Measurements from ENCODE around the gene THAP12. TPM values are rescaled to one million over a fixed set of nuclear protein-coding genes. Genes with fewer than 3 reads are reported as not detected.

The THAP12 gene
- total and polyA plus RNA-seq, 2 of the 13 experiments (the other 11 are each of a cell fraction or from before 2014, with no cell fraction given): 18.8 to 51.3 TPM

- DNase-seq (ENCODE audit: low spot score) (no peak), ATAC-seq (no peak), FAIRE-seq (no peak)
- Histone ChIP-seq H4K20me1 (ENCODE audit: insufficient read depth, low read length) (no peaks in the 10 kb centered on the region), H3K4me1 (ENCODE audit: insufficient read depth, low read length) (peaks cover 19% of the 10 kb centered on the region), H3K27ac (ENCODE audit: extremely low read length, insufficient read depth, low read length) (no peak overlapping the region), H3K27me3 (ENCODE audit: control insufficient read depth in 1 of 2, insufficient read depth in 2 of 2, low read length in 2 of 2) (no peaks in the 10 kb centered on the region), H2AFZ (ENCODE audit: low read length) (no peak overlapping the region), H3K79me2 (ENCODE audit: insufficient read depth, low read length) (peaks cover 18% of the 10 kb centered on the region), H3K36me3 (replicated peaks in 1 of 2; ENCODE audit: control insufficient read depth in 1 of 2, insufficient read depth in 2 of 2, low read length in 2 of 2) (peaks cover 2 to 24% of the 10 kb centered on the region in 2 experiments; a peak in 3 of 5 replicates), H3K9ac (ENCODE audit: insufficient read depth, low read depth, low read length) (no peak overlapping the region), H3K4me3 (replicated peaks in 1 of 3; ENCODE audit: insufficient read depth in 1 of 3, low read depth in 2 of 3, low read length in 3 of 3) (no peak overlapping the region), H3K4me2 (ENCODE audit: low read depth, low read length) (no peak overlapping the region), H3K9me3 (ENCODE audit: low read length) (no peaks in the 10 kb centered on the region)
- in situ Hi-C loops (cut with HindIII; ENCODE audit: extremely low pct_ligation_motif_present, low pct_unique_long_range_greater_than_20kb) (no loop called here), intact Hi-C loops (cut with micrococcal nuclease; ENCODE audit: unreplicated experiment) (no loop called here)
- no TSS peak for BruUV-seq (replicated peaks)
- CTCF ChIA-PET (ENCODE audit: low intra/inter-chr PET ratio, low total read pairs): no interaction called here
- POLR2A ChIA-PET: no interaction called here
- 96% methylated on average over 7 of the region's 7 CpGs for WGBS (ENCODE audit: low lambda C conversion rate)
- TF ChIP-seq ZNF646 (CRISPR knock-in tag; IDR thresholded peaks at IDR 0.05) (no peak), ZBTB3 (CRISPR knock-in tag; IDR thresholded peaks at IDR 0.05; ENCODE audit: borderline replicate concordance, low read depth) (no peak), CREB1 (IDR thresholded peaks at IDR 0.05) (no peak), CREB1 (CRISPR knock-in tag; IDR thresholded peaks at IDR 0.05) (no peak), HNRNPH1 (optimal IDR thresholded peaks at IDR 0.05; ENCODE audit: low read depth, low read length) (no peak), TERF1 (CRISPR knock-in tag; IDR thresholded peaks at IDR 0.05) (no peak), NKX3-1 (CRISPR knock-in tag; IDR thresholded peaks at IDR 0.05) (no peak), ZNF282 (IDR thresholded peaks at IDR 0.05; ENCODE audit: partially characterized antibody) (no peak), NAIF1 (CRISPR knock-in tag; IDR thresholded peaks at IDR 0.05; ENCODE audit: borderline replicate concordance) (no peak)
These were observed 18.2 kb downstream of the THAP12 start for GRCh38 chr11:76362716-76363115.

Measured in HepG2 (cell line).